Measurements from ENCODE around the gene ATP8B3.

Gene ATP8B3

DNA sequence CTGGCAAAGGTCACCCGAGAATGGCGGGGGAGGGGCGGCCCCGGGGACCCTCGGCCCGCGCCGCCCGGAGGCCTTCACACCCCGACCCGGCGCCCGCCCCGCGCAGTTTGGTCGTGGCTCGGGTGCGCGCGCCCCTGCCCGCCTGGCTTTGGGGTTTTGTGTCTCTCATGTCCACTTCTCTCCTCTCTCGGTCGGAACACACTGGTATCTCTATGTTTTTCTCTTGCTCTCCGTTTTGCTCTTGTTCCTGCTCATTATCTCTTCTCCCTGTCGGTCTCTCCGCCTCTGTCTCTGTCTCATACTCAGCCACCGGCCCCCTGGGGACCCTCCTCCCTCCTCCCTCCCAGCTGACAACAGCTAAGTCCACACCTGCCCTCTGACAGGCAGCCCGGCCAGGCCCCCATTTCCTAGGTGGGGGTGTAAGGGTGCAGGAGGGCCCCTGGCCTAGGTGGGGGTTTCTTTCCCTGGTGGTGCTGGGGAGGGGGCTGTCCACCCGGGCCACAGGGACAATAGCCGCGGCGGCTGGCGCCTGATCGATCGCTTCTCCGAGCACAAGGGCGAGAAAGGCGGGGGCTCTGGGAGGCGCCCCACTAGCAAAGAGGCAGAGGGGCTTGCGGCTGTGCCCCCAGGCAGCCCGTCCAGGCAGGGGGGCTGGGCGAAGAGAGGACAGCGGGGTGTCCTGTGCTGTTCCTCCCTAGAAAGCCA is 56.5 kb downstream of the ATP8B3 start:
- CTCF ChIA-PET, result interaction anchor here (0.9 to 1.8 kb wide), 3 partner anchors 12 to 41 kb away, joined by 3 to 7 read pairs (median 4); no protein-coding TSS in a partner anchor
- POLR2A ChIA-PET, result no interaction called here
- no peak for TF ChIP-seq CTCF (IDR thresholded peaks at IDR 0.05; ENCODE audit: insufficient read depth, low read length, missing control alignments)
- DNase-seq (ENCODE audit: low read depth, low spot score), result no peak
- no peak overlapping the region for H3K4me3 ChIP-seq (ENCODE audit: low read depth, low read length)

GRCh38 chr19:1754636-1755466 is 57.2 kb downstream of the ATP8B3 start:
- POLR2A ChIA-PET, result no interaction called here
- no peak overlapping the region for H3K4me3 ChIP-seq (ENCODE audit: low read depth, low read length)
- no peak for DNase-seq (ENCODE audit: low read depth, low spot score)
- CTCF ChIA-PET, result interaction anchor here (0.9 to 1.8 kb wide), 2 partner anchors 13 to 42 kb away, joined by 3 to 7 read pairs; no protein-coding TSS in a partner anchor
- TF ChIP-seq CTCF (IDR thresholded peaks at IDR 0.05; ENCODE audit: insufficient read depth, low read length, missing control alignments), result no peak

DNA sequence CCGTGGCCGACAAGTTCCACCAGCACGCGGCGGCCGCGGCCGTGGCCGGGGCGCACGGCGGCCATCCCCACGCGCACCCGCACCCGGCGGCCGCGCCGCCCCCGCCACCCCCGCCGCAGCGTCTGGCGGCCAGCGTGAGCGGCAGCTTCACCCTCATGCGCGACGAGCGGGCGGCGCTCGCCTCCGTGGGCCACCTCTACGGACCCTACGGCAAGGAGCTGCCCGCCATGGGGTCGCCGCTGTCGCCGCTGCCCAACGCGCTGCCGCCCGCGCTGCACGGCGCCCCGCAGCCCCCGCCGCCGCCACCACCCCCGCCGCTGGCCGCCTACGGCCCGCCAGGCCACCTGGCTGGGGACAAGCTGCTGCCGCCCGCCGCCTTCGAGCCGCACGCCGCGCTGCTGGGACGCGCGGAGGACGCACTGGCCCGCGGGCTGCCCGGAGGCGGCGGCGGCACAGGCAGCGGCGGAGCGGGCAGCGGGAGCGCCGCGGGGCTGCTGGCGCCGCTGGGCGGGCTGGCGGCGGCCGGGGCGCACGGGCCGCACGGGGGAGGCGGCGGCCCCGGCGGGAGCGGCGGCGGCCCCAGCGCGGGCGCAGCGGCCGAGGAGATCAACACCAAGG is 57.9 kb downstream of the ATP8B3 start:
- H3K4me3 ChIP-seq (ENCODE audit: low read depth, low read length), result no peak overlapping the region
- no peak for TF ChIP-seq CTCF (IDR thresholded peaks at IDR 0.05; ENCODE audit: insufficient read depth, low read length, missing control alignments)
- ChIA-PET POLR2A (no interaction called here), CTCF (no interaction called here)
- DNase-seq (ENCODE audit: low read depth, low spot score), result no peak

DNA sequence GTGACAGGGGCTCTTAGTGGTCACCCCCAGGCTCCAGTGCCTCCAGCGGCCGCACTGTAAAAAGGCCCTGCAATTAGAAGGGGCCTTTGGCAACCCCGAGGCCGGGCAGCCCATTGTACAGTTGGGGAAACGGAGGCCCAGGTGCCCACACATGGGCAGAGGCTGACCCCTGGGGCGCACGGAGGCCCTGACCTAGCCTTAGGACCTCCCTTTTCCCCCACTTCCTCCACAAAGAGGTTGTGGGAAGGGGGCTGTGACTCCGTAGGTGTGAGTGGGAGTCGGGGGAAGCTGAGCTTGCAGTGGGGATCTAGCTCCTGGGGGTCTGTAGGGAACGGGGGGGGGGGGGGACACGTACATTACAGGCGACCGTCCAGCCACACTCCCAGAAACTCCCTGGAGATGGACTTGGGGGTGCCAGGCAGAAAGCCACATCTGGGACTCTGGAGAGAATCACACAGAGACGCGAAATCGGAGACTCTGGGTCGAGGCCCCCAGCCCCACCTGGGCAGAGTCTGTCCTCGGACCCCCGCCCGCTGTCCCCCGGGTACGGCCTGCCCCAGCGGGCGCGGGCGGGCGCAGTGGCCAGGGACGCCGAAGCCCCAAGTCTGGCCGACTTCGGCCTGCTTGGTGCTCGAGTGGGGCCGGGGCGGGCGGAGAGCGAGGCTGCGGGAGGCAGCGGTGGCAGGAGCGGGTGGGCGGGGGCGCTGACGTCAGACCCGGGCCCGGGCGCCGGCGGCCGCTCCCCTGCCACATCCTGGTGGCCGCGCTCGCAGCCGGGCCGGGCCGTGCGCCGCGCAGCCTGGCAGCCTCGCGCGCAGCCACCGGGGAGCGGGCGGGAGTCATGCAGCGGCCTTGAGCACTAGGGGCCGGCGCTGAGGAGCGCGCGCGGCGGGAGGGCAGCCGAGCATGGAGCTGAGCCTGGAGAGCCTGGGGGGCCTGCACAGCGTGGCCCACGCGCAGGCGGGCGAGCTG is 59.0 kb downstream of the ATP8B3 start, which contains the start of gene ONECUT3:
ONECUT3 (plus strand) TSS at position 750 of the 972 bp plus-strand sequence; CDS start at position 907, 157 bp downstream.
- DNase-seq (ENCODE audit: low read depth, low spot score), result no peak
- H3K4me3 ChIP-seq (ENCODE audit: low read depth, low read length), result no peak within 1 kb of the TSS
- POLR2A ChIA-PET, result no interaction called here

More for the DNA sequence above, 59.0 kb downstream of the ATP8B3 start, which contains the start of gene ONECUT3:
- no peak for TF ChIP-seq CTCF (IDR thresholded peaks at IDR 0.05; ENCODE audit: insufficient read depth, low read length, missing control alignments)
- CTCF ChIA-PET, result no interaction called here

Measured in AG04449 (cell line).